ENCODE data around the gene TRIM46. TPM values are rescaled to one million over a fixed set of nuclear protein-coding genes. Genes with fewer than 3 reads are reported as not detected.

TRIM46 gene
- total RNA-seq, 1 experiment from 2014 or later: 18.4 TPM

GRCh38 chr1:155134880-155135414 lies 38.7 kb upstream of the TRIM46 start:
- H3K27me3 Mint-ChIP-seq (ENCODE audit: low read depth): peaks cover 23% of the 10 kb centered on the region
- H3K27ac Mint-ChIP-seq: peak overlapping the region; percentile 94 to 98 (median 98)
- Histone ChIP-seq H3K79me1 (ENCODE audit: insufficient read depth, low read depth, low read length, poor library complexity, severe bottlenecking) (no peaks in the 10 kb centered on the region), H4K91ac (ENCODE audit: insufficient read length, low read depth, low read length) (no peak overlapping the region), H3K79me2 (ENCODE audit: insufficient read depth, low read length) (0 out of 2 replicates have a peak, but pooled peaks cover 3% of the 10 kb centered on the region), H3K23me2 (ENCODE audit: insufficient read length, low read depth, low read length, poor library complexity, severe bottlenecking) (peaks cover 22% of the 10 kb centered on the region), H2AK5ac (ENCODE audit: insufficient read length, low read length) (no peak overlapping the region), H4K8ac (replicated peaks; ENCODE audit: insufficient read length, low read depth, low read length) (no peak overlapping the region), H3K9me3 (ENCODE audit: control insufficient read depth, low read depth, low read length) (no peaks in the 10 kb centered on the region), H2AFZ (ENCODE audit: low read length) (no peak overlapping the region), H3K56ac (ENCODE audit: insufficient read length, low read depth, low read length) (no peak overlapping the region), H2BK20ac (ENCODE audit: low read depth, low read length, poor library complexity, severe bottlenecking) (no peak overlapping the region), H3K14ac (ENCODE audit: insufficient read depth, low read length) (no peak overlapping the region; the same call in 1 of the 2 replicates), H2BK120ac (ENCODE audit: low read depth, low read length, poor library complexity, severe bottlenecking) (no peak overlapping the region), H3K4me2 (ENCODE audit: insufficient read depth, insufficient read length, low read length) (peak overlapping the region; percentile 97), H3K23ac (ENCODE audit: insufficient read length, low read depth, low read length) (no peak overlapping the region), H2BK15ac (ENCODE audit: low read depth, low read length) (no peak overlapping the region), H4K5ac (ENCODE audit: insufficient read length, low read depth, low read length) (no peak overlapping the region), H3K4me1 (ENCODE audit: insufficient read depth, low read length) (no peaks in the 10 kb centered on the region), H3K27me3 (ENCODE audit: insufficient read depth, low read length) (no peaks in the 10 kb centered on the region), H2BK12ac (ENCODE audit: insufficient read length, low read depth, low read length) (no peak overlapping the region), H2BK5ac (ENCODE audit: insufficient read length, low read length) (no peak overlapping the region), H3K4ac (ENCODE audit: low read depth, low read length) (no peak overlapping the region), H3K9ac (ENCODE audit: extremely low read depth, insufficient read length, low read length) (peak overlapping the region; percentile 56), H3K18ac (ENCODE audit: insufficient read length, low read depth, low read length) (no peak overlapping the region), H4K20me1 (ENCODE audit: control insufficient read depth, insufficient read depth, insufficient read length) (no peaks in the 10 kb centered on the region), H3K27ac (ENCODE audit: insufficient read length, low read depth, low read length) (no peak overlapping the region), H3T11ph (ENCODE audit: low read length) (no peak overlapping the region)
- H3K4me3 Mint-ChIP-seq: peak overlapping the region; percentile 93
- peaks cover 16 to 28% (median 19%) of the 10 kb centered on the region in 3 experiments for H3K36me3 Mint-ChIP-seq (ENCODE audit: insufficient read depth in 1 of 3, low read depth in 3 of 3)
- H3K9me3 Mint-ChIP-seq: no peaks in the 10 kb centered on the region
- WGBS (ENCODE audit: extremely low coverage, insufficient read length, low lambda C conversion rate): no CpG with 5 or more reads among the region's 18 CpGs
- peak; percentile 76 for DNase-seq
- peaks cover 30 to 31% of the 10 kb centered on the region in 2 experiments for H3K4me1 Mint-ChIP-seq
- no peak for TF ChIP-seq CTCF (conservative IDR thresholded peaks at IDR 0.05)

Measured in H9 (cell line).